ENCODE results near the gene MED16.

Gene MED16

GRCh38 chr19:939439-939838 is 46.5 kb upstream of the MED16 start:
- H3K36me3 ChIP-seq: peaks cover 33% of the 10 kb centered on the region
- H3K4me3 ChIP-seq (ENCODE audit: low read depth, low read length): no peak overlapping the region
- H3K9me3 ChIP-seq (ENCODE audit: severe bottlenecking): no peaks in the 10 kb centered on the region
- no peak overlapping the region for H3K27ac ChIP-seq
- no peak for DNase-seq
- no peak for TF ChIP-seq CTCF (IDR thresholded peaks at IDR 0.05; ENCODE audit: low read depth, low read length)
- H3K27me3 ChIP-seq (ENCODE audit: insufficient read depth, low read depth, severe bottlenecking): no peaks in the 10 kb centered on the region

- Histone ChIP-seq H3K36me3 (peaks cover 44% of the 10 kb centered on the region), H3K9me3 (ENCODE audit: severe bottlenecking) (no peaks in the 10 kb centered on the region), H3K27me3 (ENCODE audit: insufficient read depth, low read depth, severe bottlenecking) (no peaks in the 10 kb centered on the region), H3K4me3 (ENCODE audit: low read depth, low read length) (no peak overlapping the region), H3K27ac (no peak overlapping the region)
- no peak for TF ChIP-seq CTCF (IDR thresholded peaks at IDR 0.05; ENCODE audit: low read depth, low read length)
- DNase-seq: no peak
Observed at GRCh38 chr19:938233-938923, 45.4 kb upstream of the MED16 start.

GRCh38 chr19:937259-937694 is 44.3 kb upstream of the MED16 start:
- no peak for TF ChIP-seq CTCF (IDR thresholded peaks at IDR 0.05; ENCODE audit: low read depth, low read length)
- Histone ChIP-seq H3K27me3 (ENCODE audit: insufficient read depth, low read depth, severe bottlenecking) (no peaks in the 10 kb centered on the region), H3K9me3 (ENCODE audit: severe bottlenecking) (no peaks in the 10 kb centered on the region), H3K27ac (no peak overlapping the region), H3K36me3 (peaks cover 49% of the 10 kb centered on the region), H3K4me3 (ENCODE audit: low read depth, low read length) (no peak overlapping the region)
- no peak for DNase-seq

GRCh38 chr19:936175-936546 is 43.2 kb upstream of the MED16 start:
- H3K36me3 ChIP-seq: peaks cover 53% of the 10 kb centered on the region
- no peaks in the 10 kb centered on the region for H3K9me3 ChIP-seq (ENCODE audit: severe bottlenecking)
- H3K27ac ChIP-seq: no peak overlapping the region
- no peak for TF ChIP-seq CTCF (IDR thresholded peaks at IDR 0.05; ENCODE audit: low read depth, low read length)
- DNase-seq: no peak
- H3K27me3 ChIP-seq (ENCODE audit: insufficient read depth, low read depth, severe bottlenecking): no peaks in the 10 kb centered on the region
- no peak overlapping the region for H3K4me3 ChIP-seq (ENCODE audit: low read depth, low read length)

GRCh38 chr19:934865-935479 is 42.0 kb upstream of the MED16 start:
- no peak overlapping the region for H3K4me3 ChIP-seq (ENCODE audit: low read depth, low read length)
- peaks cover 63% of the 10 kb centered on the region for H3K36me3 ChIP-seq
- no peak for DNase-seq
- H3K27me3 ChIP-seq (ENCODE audit: insufficient read depth, low read depth, severe bottlenecking): no peaks in the 10 kb centered on the region
- TF ChIP-seq CTCF (IDR thresholded peaks at IDR 0.05; ENCODE audit: low read depth, low read length): no peak
- H3K9me3 ChIP-seq (ENCODE audit: severe bottlenecking): no peaks in the 10 kb centered on the region
- peak overlapping the region; percentile 91 for H3K27ac ChIP-seq

Measured in WERI-Rb-1 (cell line).